ENCODE data around the gene IKZF5.

The IKZF5 gene

GRCh38 chr10:123039632-123039930 is 31.0 kb upstream of the IKZF5 start:
- no peak overlapping the region for H3K4me3 ChIP-seq (ENCODE audit: low read length)
- TF ChIP-seq, protein P1, sequence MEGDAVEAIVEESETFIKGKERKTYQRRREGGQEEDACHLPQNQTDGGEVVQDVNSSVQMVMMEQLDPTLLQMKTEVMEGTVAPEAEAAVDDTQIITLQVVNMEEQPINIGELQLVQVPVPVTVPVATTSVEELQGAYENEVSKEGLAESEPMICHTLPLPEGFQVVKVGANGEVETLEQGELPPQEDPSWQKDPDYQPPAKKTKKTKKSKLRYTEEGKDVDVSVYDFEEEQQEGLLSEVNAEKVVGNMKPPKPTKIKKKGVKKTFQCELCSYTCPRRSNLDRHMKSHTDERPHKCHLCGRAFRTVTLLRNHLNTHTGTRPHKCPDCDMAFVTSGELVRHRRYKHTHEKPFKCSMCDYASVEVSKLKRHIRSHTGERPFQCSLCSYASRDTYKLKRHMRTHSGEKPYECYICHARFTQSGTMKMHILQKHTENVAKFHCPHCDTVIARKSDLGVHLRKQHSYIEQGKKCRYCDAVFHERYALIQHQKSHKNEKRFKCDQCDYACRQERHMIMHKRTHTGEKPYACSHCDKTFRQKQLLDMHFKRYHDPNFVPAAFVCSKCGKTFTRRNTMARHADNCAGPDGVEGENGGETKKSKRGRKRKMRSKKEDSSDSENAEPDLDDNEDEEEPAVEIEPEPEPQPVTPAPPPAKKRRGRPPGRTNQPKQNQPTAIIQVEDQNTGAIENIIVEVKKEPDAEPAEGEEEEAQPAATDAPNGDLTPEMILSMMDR (conservative IDR thresholded peaks at IDR 0.05; ENCODE audit: low read length): no peak
- DNase-seq (ENCODE audit: low read depth): no peak

- DNase-seq (ENCODE audit: low read depth): no peak
- no peak overlapping the region for H3K4me3 ChIP-seq (ENCODE audit: low read length)
- TF ChIP-seq, protein P1 (conservative IDR thresholded peaks at IDR 0.05; ENCODE audit: low read length): no peak
Observed at GRCh38 chr10:123038782-123039631, 30.4 kb upstream of the IKZF5 start.

GRCh38 chr10:123035467-123036086 is 27.0 kb upstream of the IKZF5 start:
- H3K4me3 ChIP-seq (ENCODE audit: low read length): no peak overlapping the region
- TF ChIP-seq, protein P1 (conservative IDR thresholded peaks at IDR 0.05; ENCODE audit: low read length): no peak
- no peak for DNase-seq (ENCODE audit: low read depth)

GRCh38 chr10:123034332-123034731 is 25.7 kb upstream of the IKZF5 start:
- no peak for DNase-seq (ENCODE audit: low read depth)
- TF ChIP-seq, protein P1 (conservative IDR thresholded peaks at IDR 0.05; ENCODE audit: low read length): no peak
- no peak overlapping the region for H3K4me3 ChIP-seq (ENCODE audit: low read length)

DNA sequence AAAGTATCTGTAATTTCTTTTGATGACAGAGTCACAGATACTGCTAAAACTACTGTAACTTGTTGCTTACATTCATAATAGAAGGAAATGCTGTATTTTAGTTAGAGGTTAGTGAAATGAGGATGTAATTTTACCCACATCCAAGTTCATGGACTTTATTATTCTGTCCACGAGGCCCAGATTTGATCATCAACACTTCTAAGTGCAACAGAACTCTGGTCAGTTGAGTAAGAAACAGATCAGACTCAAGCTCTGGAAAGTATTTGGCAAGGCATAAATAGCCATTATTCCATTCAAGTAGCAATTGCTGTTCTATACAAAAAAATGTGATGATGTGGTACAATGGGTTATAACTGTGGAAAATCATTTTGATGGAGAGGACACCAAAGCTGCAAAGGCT is 22.5 kb upstream of the IKZF5 start:
- DNase-seq (ENCODE audit: low read depth): no peak
- H3K4me3 ChIP-seq (ENCODE audit: low read length): no peak overlapping the region
- TF ChIP-seq, protein P1 (conservative IDR thresholded peaks at IDR 0.05; ENCODE audit: low read length): no peak

DNA sequence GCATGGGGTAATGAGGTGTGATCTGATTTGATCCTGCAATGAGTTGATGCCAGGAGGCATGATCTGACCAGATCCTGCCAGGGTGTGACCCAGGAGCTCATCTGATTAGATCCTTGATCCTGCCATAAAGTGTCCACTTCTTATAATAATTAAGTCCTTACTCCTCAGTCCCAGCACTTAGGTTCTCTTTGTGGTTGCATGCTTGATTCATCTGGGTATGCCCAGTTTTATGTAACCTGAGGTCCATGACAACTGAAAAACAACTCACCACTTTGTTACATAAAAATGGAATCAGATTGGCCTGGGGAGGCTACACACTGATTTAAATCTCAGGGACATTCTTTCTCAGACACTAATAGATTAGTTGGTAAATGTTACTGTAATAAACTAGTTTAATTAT is 19.3 kb upstream of the IKZF5 start:
- DNase-seq (ENCODE audit: low read depth): peak; percentile 29
- TF ChIP-seq, protein P1 (conservative IDR thresholded peaks at IDR 0.05; ENCODE audit: low read length): no peak
- no peak overlapping the region for H3K4me3 ChIP-seq (ENCODE audit: low read length)

- no peak overlapping the region for H3K4me3 ChIP-seq (ENCODE audit: low read length)
- no peak for DNase-seq (ENCODE audit: low read depth)
- TF ChIP-seq, protein P1 (conservative IDR thresholded peaks at IDR 0.05; ENCODE audit: low read length): no peak
Observed at GRCh38 chr10:123026302-123026701, 17.7 kb upstream of the IKZF5 start.

All from AG10803 (cell line).